ENCODE measurements around the gene RNF151. TPM values are rescaled to one million over a fixed set of nuclear protein-coding genes. Genes with fewer than 3 reads are reported as not detected.

Gene RNF151, protein sequence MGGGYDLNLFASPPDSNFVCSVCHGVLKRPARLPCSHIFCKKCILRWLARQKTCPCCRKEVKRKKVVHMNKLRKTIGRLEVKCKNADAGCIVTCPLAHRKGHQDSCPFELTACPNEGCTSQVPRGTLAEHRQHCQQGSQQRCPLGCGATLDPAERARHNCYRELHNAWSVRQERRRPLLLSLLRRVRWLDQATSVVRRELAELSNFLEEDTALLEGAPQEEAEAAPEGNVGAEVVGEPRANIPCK
- not detected for total RNA-seq (2021; ENCODE audit: unreplicated experiment)
- polyA plus RNA-seq (2012; ENCODE audit: insufficient read length) = not detected
- percentile 42 among the genes with signal in this experiment for Bru-seq, nascent RNA
- not detected for BruChase-seq, experiment 1, labeled RNA remaining after a 2-hour chase
- not detected for BruChase-seq, experiment 2, labeled RNA remaining after a 6-hour chase
- long read RNA-seq = 0 reads

DNA sequence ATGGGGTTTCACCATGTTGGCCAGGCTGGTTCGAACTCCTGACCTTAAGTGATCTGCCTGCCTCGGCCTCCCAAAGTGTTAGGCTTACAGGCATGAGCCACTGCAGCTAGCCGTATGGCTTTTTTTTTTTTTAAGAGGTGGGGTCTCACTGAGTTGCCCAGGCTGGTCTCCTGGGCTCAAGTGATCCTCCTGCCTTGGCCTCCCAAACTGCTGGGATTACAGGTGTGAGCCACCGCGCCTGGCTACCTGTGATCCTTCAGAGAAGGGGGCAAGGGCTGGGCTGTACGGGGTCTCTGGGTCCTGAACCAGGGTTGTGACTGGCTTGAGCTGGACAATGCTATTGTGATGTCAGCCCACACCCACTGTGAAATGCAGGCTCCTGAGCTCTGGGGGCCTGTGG is at the start of gene RNF151:
RNF151 (plus strand) TSS at position 397 of the 400 bp plus-strand sequence. CDS start 26 bp downstream, outside the sequence.
- no peak for DNase-seq (ENCODE audit: low read depth, low spot score)
- BruUV-seq (replicated peaks) = no TSS peak
- intact Hi-C loops (cut with micrococcal nuclease; ENCODE audit: unreplicated experiment) (no loop called here), in situ Hi-C loops (cut with HindIII; ENCODE audit: low pct_unique_long_range_greater_than_20kb, low sequenced_read_pairs) (no loop called here)
- H3K4me3 ChIP-seq (ENCODE audit: low read depth in 2 of 2, low read length in 2 of 2) = peak within 1 kb of the TSS; percentile 99
- H3K27me3 ChIP-seq (ENCODE audit: control insufficient read depth, insufficient read depth, low read length) = no peaks in the 10 kb centered on the region
- peaks cover 11% of the 10 kb centered on the region for H3K36me3 ChIP-seq (ENCODE audit: control insufficient read depth, insufficient read depth, low read length)
- POLR2A ChIA-PET = interaction anchor here (1.0 kb wide), 1 partner anchor 16 kb away, joined by 8 read pairs; no protein-coding TSS in a partner anchor
- H3K9me3 ChIP-seq (ENCODE audit: control insufficient read depth, insufficient read depth, low read depth, low read length) = no peaks in the 10 kb centered on the region
- peaks cover 8% of the 10 kb centered on the region for H3K4me1 ChIP-seq (ENCODE audit: control insufficient read depth, insufficient read depth, low read length)
- TF ChIP-seq POLR2AphosphoS5 (IDR thresholded peaks at IDR 0.05; ENCODE audit: low read depth, low read length) (no peak), TCF7L2 (IDR thresholded peaks at IDR 0.05; ENCODE audit: low read depth, low read length) (no peak), SIN3A (IDR thresholded peaks at IDR 0.05; ENCODE audit: borderline replicate concordance, insufficient read depth, low read depth, low read length) (no peak), CTCF (IDR thresholded peaks at IDR 0.05) (no peak)
- TF ChIP-seq, protein P1, sequence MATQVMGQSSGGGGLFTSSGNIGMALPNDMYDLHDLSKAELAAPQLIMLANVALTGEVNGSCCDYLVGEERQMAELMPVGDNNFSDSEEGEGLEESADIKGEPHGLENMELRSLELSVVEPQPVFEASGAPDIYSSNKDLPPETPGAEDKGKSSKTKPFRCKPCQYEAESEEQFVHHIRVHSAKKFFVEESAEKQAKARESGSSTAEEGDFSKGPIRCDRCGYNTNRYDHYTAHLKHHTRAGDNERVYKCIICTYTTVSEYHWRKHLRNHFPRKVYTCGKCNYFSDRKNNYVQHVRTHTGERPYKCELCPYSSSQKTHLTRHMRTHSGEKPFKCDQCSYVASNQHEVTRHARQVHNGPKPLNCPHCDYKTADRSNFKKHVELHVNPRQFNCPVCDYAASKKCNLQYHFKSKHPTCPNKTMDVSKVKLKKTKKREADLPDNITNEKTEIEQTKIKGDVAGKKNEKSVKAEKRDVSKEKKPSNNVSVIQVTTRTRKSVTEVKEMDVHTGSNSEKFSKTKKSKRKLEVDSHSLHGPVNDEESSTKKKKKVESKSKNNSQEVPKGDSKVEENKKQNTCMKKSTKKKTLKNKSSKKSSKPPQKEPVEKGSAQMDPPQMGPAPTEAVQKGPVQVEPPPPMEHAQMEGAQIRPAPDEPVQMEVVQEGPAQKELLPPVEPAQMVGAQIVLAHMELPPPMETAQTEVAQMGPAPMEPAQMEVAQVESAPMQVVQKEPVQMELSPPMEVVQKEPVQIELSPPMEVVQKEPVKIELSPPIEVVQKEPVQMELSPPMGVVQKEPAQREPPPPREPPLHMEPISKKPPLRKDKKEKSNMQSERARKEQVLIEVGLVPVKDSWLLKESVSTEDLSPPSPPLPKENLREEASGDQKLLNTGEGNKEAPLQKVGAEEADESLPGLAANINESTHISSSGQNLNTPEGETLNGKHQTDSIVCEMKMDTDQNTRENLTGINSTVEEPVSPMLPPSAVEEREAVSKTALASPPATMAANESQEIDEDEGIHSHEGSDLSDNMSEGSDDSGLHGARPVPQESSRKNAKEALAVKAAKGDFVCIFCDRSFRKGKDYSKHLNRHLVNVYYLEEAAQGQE (IDR thresholded peaks at IDR 0.05; ENCODE audit: insufficient read depth in 1 of 2, low read depth in 2 of 2, low read length in 1 of 2) = no peak
- CTCF ChIA-PET = interaction anchor here (0.5 kb wide), 1 partner anchor 56 kb away, joined by 5 read pairs; no protein-coding TSS in a partner anchor
- ATAC-seq = no peak
- peak within 1 kb of the TSS; percentile 96 for H3K27ac ChIP-seq (ENCODE audit: low read length)

DNA sequence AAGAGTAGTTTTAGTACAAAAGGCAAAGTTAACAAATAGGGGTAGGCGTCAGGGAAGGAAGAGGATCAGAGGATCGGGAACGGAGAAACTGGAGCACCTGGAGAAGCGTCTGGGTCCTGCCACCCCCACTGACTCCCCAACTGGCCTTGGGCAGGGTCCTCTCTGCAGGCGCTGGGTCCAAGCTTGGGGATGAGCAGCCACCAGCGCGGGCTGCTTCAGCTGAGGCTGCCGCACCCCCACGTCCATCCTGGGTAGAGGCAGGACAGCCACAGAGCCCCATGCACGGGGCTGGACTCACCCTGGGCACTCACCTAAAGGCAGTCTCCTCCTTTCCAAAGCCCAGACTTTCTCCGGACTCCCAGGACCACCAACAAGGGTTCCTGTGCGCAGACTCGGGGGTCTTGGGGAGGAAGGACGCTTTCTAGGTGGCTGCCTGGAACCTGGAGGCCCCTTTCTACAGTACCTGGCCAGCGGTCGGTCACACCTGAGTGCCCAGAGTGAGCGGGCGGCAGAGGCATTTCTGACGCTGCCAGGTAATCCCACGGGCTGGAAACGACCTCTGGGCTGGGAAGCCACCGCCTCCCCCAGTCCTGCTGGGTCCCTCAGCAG is 49.5 kb upstream of the RNF151 start:
- in situ Hi-C loops (cut with HindIII; ENCODE audit: low pct_unique_long_range_greater_than_20kb, low sequenced_read_pairs) (no loop called here), intact Hi-C loops (cut with micrococcal nuclease; ENCODE audit: unreplicated experiment) (no loop called here)
- no TSS peak for BruUV-seq (replicated peaks)
- peak overlapping the region; percentile 27 to 32 for H3K4me3 ChIP-seq (ENCODE audit: low read depth in 2 of 2, low read length in 2 of 2)
- no peaks in the 10 kb centered on the region for H3K9me3 ChIP-seq (ENCODE audit: control insufficient read depth, insufficient read depth, low read depth, low read length)
- ChIA-PET POLR2A (no interaction called here), CTCF (no interaction called here)
- no peak overlapping the region for H3K27ac ChIP-seq (ENCODE audit: low read length)
- TF ChIP-seq, protein P1 (IDR thresholded peaks at IDR 0.05; ENCODE audit: insufficient read depth in 1 of 2, low read depth in 2 of 2, low read length in 1 of 2) = no peak
- TF ChIP-seq TCF7L2 (IDR thresholded peaks at IDR 0.05; ENCODE audit: low read depth, low read length) = no peak
- TF ChIP-seq POLR2AphosphoS5 (IDR thresholded peaks at IDR 0.05; ENCODE audit: low read depth, low read length) = no peak
- no peak for TF ChIP-seq SIN3A (IDR thresholded peaks at IDR 0.05; ENCODE audit: borderline replicate concordance, insufficient read depth, low read depth, low read length)
- no peak for TF ChIP-seq CTCF (IDR thresholded peaks at IDR 0.05)
- DNase-seq (ENCODE audit: low read depth, low spot score) (no peak), ATAC-seq (no peak)
- H3K36me3 ChIP-seq (ENCODE audit: control insufficient read depth, insufficient read depth, low read length) = no peaks in the 10 kb centered on the region
- peaks cover 2% of the 10 kb centered on the region; the same call in 1 of the 2 replicates for H3K27me3 ChIP-seq (ENCODE audit: control insufficient read depth, insufficient read depth, low read length)
- H3K4me1 ChIP-seq (ENCODE audit: control insufficient read depth, insufficient read depth, low read length) = peaks cover 24% of the 10 kb centered on the region

All from Panc1 (cell line).